DOHH2 (cell line): ENCODE results near the gene PTTG1IP2.

Experiments used
- H3F3A ChIP-seq: fragments of 200-600 bp; sonication (generic), shearing (Covaris generic); 2 replicates; pipeline ENCODE4 v1.6.0; 2016; ENCODE audit warnings: antibody characterized with exemption, mild to moderate bottlenecking; ENCODE audit not compliant: control insufficient read depth, insufficient read depth
- H3K27ac ChIP-seq: fragments of 200-600 bp; sonication (generic); 2 replicates; pipeline ENCODE4 v1.5.1; 2014; ENCODE audit warnings: low read depth, mild to moderate bottlenecking, low read length, moderate library complexity
- H3K27me3 ChIP-seq: fragments of 200-600 bp; sonication (generic); 2 replicates; pipeline ENCODE4 v1.6.1; 2014; ENCODE audit warnings: mild to moderate bottlenecking, low read length, mixed read lengths; ENCODE audit not compliant: control insufficient read depth
- H3K36me3 ChIP-seq: fragments of 200-600 bp; sonication (generic); 2 replicates; pipeline ENCODE4 v1.6.1; 2014; ENCODE audit warnings: mild to moderate bottlenecking, low read length, moderate library complexity, mixed read lengths; ENCODE audit not compliant: control insufficient read depth
- H3K4me1 ChIP-seq: fragments of 200-600 bp; sonication (generic); 2 replicates; pipeline ENCODE4 v1.6.1; 2014; ENCODE audit warnings: mild to moderate bottlenecking, low read length, mixed read lengths; ENCODE audit not compliant: control insufficient read depth
- H3K4me2 ChIP-seq: fragments of 200-600 bp; sonication (generic); 2 replicates; pipeline ENCODE4 v1.6.0; 2014; ENCODE audit warnings: mild to moderate bottlenecking, low read length, moderate library complexity
- H3K4me3 ChIP-seq: fragments of 200-600 bp; sonication (generic); 2 replicates; pipeline ENCODE4 v1.5.1; 2014; ENCODE audit warnings: mild to moderate bottlenecking, low read length, mixed read lengths
- H3K79me2 ChIP-seq: fragments of 200-600 bp; sonication (generic); 2 replicates; pipeline ENCODE4 v1.6.1; 2014; ENCODE audit warnings: mild to moderate bottlenecking, low read length, mixed read lengths; ENCODE audit not compliant: control insufficient read depth
- H3K9me2 ChIP-seq: fragments of 200-600 bp; sonication (generic); replicated peaks from 2 replicates; pipeline ENCODE4 v1.6.1; 2014; ENCODE audit warnings: mild to moderate bottlenecking, low read length, mixed read lengths; ENCODE audit not compliant: control insufficient read depth
- H3K9me3 ChIP-seq: fragments of 200-600 bp; sonication (generic); 2 replicates; pipeline ENCODE4 v1.6.1; 2014; ENCODE audit warnings: antibody characterized with exemption, low read length, mixed read lengths; ENCODE audit not compliant: control insufficient read depth, insufficient read depth
- H4K20me1 ChIP-seq: fragments of 200-600 bp; sonication (generic); 2 replicates; pipeline ENCODE4 v1.6.0; 2014; ENCODE audit warnings: low read depth, mild to moderate bottlenecking, antibody characterized with exemption, low read length, moderate library complexity; ENCODE audit not compliant: control insufficient read depth, insufficient read depth
- EZH2phosphoT487 ChIP-seq: fragments of 200-600 bp; sonication (generic); IDR thresholded peaks from 2 replicates; pipeline ENCODE4 v1.6.1; 2017; ENCODE audit warnings: borderline replicate concordance, mild to moderate bottlenecking, antibody characterized with exemption, low read length, moderate library complexity, mixed read lengths
- TF ChIP-seq, protein P1 (sequence below): fragments of 200-600 bp; sonication (generic); IDR thresholded peaks from one replicate; pipeline ENCODE4 v1.5.1; 2014; ENCODE audit warnings: antibody characterized with exemption, mild to moderate bottlenecking, low read depth, low read length; ENCODE audit not compliant: poor library complexity, severe bottlenecking

The PTTG1IP2 gene

DNA sequence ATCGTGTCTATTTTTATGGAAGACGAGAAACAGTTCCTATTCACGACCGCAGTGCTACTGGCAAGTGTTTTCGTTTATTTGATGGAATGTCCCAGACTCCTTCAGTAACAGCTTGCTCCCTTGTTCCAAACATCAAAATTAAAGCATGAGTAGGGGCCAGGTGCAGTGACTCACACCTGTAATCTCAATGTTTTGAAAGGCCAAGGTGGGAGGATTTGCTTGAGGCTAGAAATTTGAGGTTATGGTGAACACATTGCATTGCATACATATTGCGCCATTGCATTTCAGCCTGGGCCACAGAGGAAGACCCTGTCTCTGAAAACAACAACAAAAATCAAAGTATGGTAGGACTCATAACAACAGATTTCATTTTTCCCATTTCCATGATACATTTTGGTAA, 22.8 kb downstream of the PTTG1IP2 start:
- Histone ChIP-seq H3K4me3 (no peak overlapping the region), H3K4me1 (no peaks in the 10 kb centered on the region), H3K27ac (no peak overlapping the region), H3K9me3 (no peaks in the 10 kb centered on the region), H4K20me1 (no peaks in the 10 kb centered on the region), H3F3A (no peaks in the 10 kb centered on the region), H3K36me3 (no peaks in the 10 kb centered on the region), H3K9me2 (no peaks in the 10 kb centered on the region), H3K27me3 (peaks cover 6% of the 10 kb centered on the region), H3K4me2 (no peak overlapping the region), H3K79me2 (no peaks in the 10 kb centered on the region)
- TF ChIP-seq, protein P1, sequence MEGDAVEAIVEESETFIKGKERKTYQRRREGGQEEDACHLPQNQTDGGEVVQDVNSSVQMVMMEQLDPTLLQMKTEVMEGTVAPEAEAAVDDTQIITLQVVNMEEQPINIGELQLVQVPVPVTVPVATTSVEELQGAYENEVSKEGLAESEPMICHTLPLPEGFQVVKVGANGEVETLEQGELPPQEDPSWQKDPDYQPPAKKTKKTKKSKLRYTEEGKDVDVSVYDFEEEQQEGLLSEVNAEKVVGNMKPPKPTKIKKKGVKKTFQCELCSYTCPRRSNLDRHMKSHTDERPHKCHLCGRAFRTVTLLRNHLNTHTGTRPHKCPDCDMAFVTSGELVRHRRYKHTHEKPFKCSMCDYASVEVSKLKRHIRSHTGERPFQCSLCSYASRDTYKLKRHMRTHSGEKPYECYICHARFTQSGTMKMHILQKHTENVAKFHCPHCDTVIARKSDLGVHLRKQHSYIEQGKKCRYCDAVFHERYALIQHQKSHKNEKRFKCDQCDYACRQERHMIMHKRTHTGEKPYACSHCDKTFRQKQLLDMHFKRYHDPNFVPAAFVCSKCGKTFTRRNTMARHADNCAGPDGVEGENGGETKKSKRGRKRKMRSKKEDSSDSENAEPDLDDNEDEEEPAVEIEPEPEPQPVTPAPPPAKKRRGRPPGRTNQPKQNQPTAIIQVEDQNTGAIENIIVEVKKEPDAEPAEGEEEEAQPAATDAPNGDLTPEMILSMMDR = no peak
- no peak for TF ChIP-seq EZH2phosphoT487

DNA sequence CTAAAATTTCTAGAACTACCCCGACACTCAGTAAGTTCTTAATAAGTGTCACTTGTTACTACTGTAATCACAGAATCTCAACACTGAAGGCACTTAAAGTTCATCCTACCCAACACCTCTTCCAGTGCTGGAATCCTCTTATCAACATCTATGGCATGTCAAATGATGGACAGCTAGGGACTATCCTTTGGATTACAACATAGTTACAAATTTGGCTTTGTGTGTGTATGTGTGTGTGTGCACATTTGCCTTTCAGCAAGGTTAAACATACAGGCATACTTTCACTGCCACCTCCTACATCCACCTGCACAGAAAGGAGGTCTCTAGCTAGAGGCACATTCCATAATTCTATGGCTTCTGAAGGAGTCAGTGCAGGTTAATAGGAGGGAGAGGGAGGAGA, 25.8 kb downstream of the PTTG1IP2 start:
- H4K20me1 ChIP-seq = no peaks in the 10 kb centered on the region
- H3K27ac ChIP-seq = no peak overlapping the region
- H3K4me3 ChIP-seq = no peak overlapping the region
- no peaks in the 10 kb centered on the region for H3K79me2 ChIP-seq
- no peaks in the 10 kb centered on the region for H3K36me3 ChIP-seq
- H3K9me3 ChIP-seq = no peaks in the 10 kb centered on the region
- no peak for TF ChIP-seq EZH2phosphoT487
- TF ChIP-seq, protein P1 = no peak
- H3K9me2 ChIP-seq = no peaks in the 10 kb centered on the region
- H3K4me1 ChIP-seq = no peaks in the 10 kb centered on the region
- H3F3A ChIP-seq = no peaks in the 10 kb centered on the region
- no peaks in the 10 kb centered on the region for H3K27me3 ChIP-seq
- H3K4me2 ChIP-seq = no peak overlapping the region

GRCh38 chr7:90502539-90502938, 33.1 kb downstream of the PTTG1IP2 start:
- no peaks in the 10 kb centered on the region for H3K4me1 ChIP-seq
- H3K27ac ChIP-seq = no peak overlapping the region
- no peak overlapping the region for H3K4me3 ChIP-seq
- peaks cover 3% of the 10 kb centered on the region; the same call in 1 of the 2 replicates for H3K27me3 ChIP-seq
- H3F3A ChIP-seq = no peaks in the 10 kb centered on the region
- H4K20me1 ChIP-seq = no peaks in the 10 kb centered on the region
- TF ChIP-seq, protein P1 = no peak
- TF ChIP-seq EZH2phosphoT487 = no peak
- no peaks in the 10 kb centered on the region for H3K9me2 ChIP-seq
- no peaks in the 10 kb centered on the region for H3K9me3 ChIP-seq
- H3K4me2 ChIP-seq = no peak overlapping the region
- no peaks in the 10 kb centered on the region for H3K36me3 ChIP-seq
- H3K79me2 ChIP-seq = no peaks in the 10 kb centered on the region

GRCh38 chr7:90503367-90503766, 33.9 kb downstream of the PTTG1IP2 start:
- Histone ChIP-seq H3K9me3 (no peaks in the 10 kb centered on the region), H3K4me1 (no peaks in the 10 kb centered on the region), H3K79me2 (no peaks in the 10 kb centered on the region), H3K36me3 (no peaks in the 10 kb centered on the region), H4K20me1 (no peaks in the 10 kb centered on the region), H3K4me2 (no peak overlapping the region), H3K4me3 (no peak overlapping the region), H3F3A (no peaks in the 10 kb centered on the region), H3K9me2 (no peaks in the 10 kb centered on the region), H3K27me3 (peaks cover 3% of the 10 kb centered on the region; the same call in 1 of the 2 replicates), H3K27ac (no peak overlapping the region)
- no peak for TF ChIP-seq EZH2phosphoT487
- TF ChIP-seq, protein P1 = no peak
